Measurements from ENCODE around the gene MACIR.

MACIR gene

GRCh38 chr5:103247118-103247517, 11.4 kb upstream of the MACIR start:
- no peak for DNase-seq

GRCh38 chr5:103249068-103249467, 9.5 kb upstream of the MACIR start:
- no peak for DNase-seq

- no peak for DNase-seq
Observed at GRCh38 chr5:103254921-103255320, 3.6 kb upstream of the MACIR start.

GRCh38 chr5:103255691-103256090, 2.9 kb upstream of the MACIR start:
- DNase-seq: no peak

- DNase-seq: no peak
Observed at GRCh38 chr5:103256178-103256577, 2.4 kb upstream of the MACIR start.

GRCh38 chr5:103258957-103259704, 568 bp downstream of the MACIR start:
- DNase-seq: peak; percentile 86

GRCh38 chr5:103259705-103260355, 1.3 kb downstream of the MACIR start:
- no peak for DNase-seq

GRCh38 chr5:103260951-103261350, 2.4 kb downstream of the MACIR start:
- DNase-seq: peak; percentile 34

GRCh38 chr5:103262422-103262871, 3.9 kb downstream of the MACIR start:
- DNase-seq: peak; percentile 52

- no peak for DNase-seq
Observed at GRCh38 chr5:103263054-103263453, 4.5 kb downstream of the MACIR start.

GRCh38 chr5:103264508-103264907, 5.9 kb downstream of the MACIR start:
- peak; percentile 53 for DNase-seq

GRCh38 chr5:103270581-103270980, 12.0 kb downstream of the MACIR start:
- no peak for DNase-seq

- peak; percentile 43 for DNase-seq
Observed at GRCh38 chr5:103271570-103272289, 13.2 kb downstream of the MACIR start.

DNA sequence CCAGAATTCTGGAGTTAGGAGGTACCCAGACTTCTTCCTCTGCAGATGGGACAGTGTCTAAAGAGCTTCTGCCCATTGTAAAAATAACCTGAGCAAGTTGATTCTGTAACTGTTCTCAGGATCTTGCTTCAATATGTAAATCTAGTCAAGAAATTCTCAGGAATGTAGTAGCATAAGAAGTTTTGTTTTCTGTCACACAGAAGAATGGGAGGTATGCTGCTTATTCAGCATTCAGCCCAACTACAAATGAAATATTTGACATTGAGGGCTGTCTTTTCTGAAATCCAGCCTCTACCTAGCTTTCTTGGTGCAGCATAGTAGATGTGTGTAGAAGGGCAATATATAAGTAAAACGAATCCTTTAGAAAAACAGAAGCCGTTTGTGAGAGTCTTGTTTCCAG, 13.8 kb downstream of the MACIR start:
- no peak for DNase-seq

- DNase-seq: no peak
Observed at GRCh38 chr5:103273952-103274351, 15.4 kb downstream of the MACIR start.

DNA sequence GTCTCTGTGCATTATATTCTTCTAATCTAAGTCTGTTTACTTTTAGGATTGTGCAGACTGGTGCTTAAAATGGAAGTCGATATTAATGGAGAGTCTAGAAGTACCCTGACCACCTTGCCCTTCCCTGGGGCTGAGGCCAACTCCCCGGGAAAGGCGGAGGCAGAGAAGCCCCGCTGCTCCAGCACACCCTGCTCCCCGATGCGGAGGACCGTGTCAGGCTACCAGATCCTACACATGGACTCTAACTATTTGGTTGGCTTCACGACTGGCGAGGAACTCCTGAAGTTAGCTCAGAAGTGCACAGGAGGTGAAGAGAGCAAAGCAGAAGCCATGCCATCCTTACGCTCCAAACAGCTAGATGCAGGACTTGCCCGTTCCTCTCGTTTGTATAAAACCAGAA, 17.3 kb downstream of the MACIR start:
- no peak for DNase-seq

DNA sequence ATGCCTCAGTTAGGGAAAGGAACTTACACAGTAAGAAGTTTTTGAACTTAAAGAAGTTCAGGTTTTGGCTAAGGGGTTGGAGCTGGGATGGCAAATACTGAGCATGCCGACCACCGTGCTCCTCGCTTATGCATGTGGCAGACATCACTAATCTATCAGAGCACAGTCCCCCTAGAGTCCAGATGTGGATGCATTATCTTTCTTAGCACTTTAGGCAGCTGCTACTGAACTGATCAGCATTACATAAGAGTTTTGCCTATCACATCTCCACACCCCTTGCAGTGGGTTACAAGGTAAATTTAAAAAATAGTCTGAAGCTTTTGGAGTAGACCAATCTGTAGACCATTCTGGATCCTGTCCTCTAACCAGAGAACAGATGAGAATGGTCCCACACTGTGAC, 22.4 kb downstream of the MACIR start:
- peak; percentile 88 for DNase-seq

DNA sequence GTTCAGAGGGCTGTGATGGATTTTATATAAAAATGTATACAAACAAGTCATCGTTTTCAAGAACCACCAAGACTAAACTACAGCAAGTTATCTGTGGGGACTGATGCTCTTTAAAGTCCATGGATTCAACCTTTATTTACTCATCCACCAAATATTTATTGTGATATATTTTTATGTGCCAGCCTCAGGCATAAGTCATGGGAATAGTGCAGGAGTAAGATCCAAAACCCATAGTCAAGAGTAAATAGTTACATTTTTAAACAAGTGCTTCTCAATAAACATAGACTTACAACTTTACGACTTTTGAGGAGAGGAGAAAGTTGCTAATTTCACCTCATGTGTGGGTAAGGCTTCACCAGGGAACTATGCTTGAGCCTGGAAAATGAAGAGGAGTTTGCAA, 24.6 kb downstream of the MACIR start:
- no peak for DNase-seq

- DNase-seq: no peak
Observed at GRCh38 chr5:103283869-103284268, 25.3 kb downstream of the MACIR start.

DNA sequence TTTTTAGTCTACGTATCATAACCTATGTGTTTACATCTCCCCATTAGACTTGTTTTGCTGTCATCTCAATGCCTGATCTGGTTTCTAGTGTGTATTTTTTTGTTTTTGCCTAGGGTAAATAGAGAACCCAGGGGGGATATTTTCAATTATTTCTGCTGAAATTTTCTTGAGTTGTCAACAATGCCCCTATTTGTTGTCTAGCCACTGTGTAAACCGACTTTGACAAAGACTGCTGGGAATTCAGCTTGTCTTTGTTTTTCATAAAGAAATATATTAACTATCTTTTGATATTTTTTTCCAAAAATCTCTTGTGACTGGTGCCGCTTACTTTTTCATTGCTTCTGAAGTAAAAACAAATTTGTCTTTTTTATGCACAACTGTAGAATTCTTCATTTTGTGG, 28.1 kb downstream of the MACIR start:
- no peak for DNase-seq

GRCh38 chr5:103289024-103289423, 30.5 kb downstream of the MACIR start:
- no peak for DNase-seq

- DNase-seq: no peak
Observed at GRCh38 chr5:103290846-103291245, 32.3 kb downstream of the MACIR start.

DNA sequence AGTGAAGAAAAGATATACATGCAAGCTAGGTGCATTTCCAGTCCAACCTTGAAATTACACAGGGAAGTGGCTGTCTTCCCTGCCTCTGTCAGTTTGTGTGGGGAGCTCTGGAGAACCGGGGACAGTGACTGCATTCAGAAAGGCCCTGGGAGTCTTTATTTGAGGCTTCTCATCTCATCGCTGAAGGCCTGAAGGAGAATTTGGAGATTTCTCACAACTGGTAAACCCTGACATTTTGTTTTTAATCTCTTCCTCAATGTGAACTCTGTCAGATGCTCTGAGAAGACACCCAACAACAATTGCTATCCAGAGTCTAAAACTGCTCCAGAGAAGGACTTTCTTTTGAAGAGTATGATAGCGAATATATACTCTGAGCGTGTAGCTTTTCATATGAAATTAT, 33.0 kb downstream of the MACIR start:
- DNase-seq: no peak

DNA sequence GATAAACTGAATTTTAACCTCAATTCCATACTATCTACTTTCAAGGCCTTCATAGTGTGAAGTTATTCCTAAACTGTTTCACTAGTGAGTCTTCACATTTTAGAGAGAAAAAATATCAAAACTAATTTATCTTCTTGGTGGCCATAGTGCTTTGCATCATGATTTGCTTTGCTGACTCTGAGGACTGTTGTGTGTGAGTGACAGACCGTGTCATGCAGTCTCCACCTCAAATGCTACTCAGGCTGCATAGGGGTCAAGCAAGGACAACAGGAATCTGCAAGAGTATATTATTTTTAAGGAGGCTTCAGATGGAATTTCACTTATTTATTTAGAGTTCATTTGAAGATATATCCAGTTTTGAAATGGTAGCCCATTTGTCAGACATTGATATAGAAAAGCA, 34.5 kb downstream of the MACIR start:
- DNase-seq: no peak
